Measurements from ENCODE around the gene TDRD12.
"Not testable (repeated sequence)": the region's sequence is repeated elsewhere in the genome, so short reads cannot be mapped to it uniquely, and the experiment has no call there.

The TDRD12 gene

DNA sequence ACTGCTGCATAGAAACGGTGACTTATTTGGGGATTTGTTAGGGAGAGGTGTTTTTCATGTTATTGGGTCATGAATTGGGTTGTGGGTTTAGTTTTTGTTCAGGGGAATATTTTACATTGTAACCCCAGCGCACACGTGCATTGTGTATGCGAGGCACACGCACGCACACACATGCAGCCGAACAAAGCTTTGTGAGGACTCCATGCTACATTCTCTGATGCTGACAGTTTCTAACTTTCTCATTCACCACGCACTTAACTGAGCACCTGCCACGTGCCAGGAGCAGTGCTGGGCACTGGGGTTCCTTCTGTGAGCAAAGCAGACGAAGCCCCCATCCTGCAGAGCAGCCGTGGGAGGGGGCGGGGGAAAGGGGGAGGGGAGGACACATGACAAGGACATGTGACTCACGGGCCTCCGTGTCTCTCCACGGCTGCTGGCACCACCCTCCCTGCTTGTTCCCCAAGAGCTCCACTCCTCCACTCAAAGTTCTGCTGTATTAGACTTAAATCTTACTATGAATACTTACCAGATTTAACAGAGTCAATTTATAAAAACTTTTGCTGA is 94.4 kb downstream of the TDRD12 start:
- no peak for DNase-seq

DNA sequence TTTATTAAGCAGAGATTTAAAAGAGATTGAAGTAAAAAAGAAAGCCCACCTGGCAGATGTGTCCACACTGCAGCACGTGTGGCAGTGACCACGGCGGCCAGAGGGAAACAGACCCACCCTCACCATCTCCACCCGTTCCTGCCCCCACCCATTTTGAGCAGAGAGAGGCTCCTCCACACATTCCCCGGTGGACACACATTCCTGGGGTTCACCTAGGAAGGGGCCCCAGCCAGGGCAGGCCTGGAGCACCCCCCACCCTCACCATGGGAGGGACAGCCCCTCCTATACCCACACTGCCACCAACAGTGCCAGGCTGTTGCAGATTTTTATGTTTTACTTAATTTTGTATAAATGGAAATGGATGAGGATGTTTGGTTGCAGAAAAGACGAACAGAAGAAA is 95.1 kb downstream of the TDRD12 start:
- DNase-seq: no peak

DNA sequence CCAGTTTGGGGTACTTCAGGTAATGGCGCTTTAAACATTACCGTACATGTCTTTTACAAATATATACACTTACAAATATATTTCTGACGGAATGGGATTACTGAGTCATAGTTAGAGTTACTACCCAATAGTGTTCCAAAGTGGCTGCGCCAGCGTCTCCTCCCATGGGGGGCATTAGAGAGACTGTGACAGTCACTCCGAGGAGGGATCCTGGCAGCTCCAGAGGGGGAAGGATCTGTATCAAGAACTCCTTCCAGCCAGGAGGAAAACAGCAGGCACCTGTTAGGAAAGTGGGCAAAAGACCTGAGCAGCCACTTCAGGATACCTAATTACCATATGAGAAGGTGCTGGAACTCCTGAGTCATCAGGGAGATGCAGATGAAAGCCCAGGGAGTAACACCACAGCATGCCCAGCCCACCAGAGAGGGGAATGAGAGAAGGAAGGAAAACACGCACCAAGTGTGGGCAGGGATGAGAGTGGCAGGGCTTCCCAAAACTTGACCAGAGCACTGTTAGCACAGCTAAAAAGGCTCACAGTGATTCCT is 97.1 kb downstream of the TDRD12 start:
- no peak for DNase-seq

DNA sequence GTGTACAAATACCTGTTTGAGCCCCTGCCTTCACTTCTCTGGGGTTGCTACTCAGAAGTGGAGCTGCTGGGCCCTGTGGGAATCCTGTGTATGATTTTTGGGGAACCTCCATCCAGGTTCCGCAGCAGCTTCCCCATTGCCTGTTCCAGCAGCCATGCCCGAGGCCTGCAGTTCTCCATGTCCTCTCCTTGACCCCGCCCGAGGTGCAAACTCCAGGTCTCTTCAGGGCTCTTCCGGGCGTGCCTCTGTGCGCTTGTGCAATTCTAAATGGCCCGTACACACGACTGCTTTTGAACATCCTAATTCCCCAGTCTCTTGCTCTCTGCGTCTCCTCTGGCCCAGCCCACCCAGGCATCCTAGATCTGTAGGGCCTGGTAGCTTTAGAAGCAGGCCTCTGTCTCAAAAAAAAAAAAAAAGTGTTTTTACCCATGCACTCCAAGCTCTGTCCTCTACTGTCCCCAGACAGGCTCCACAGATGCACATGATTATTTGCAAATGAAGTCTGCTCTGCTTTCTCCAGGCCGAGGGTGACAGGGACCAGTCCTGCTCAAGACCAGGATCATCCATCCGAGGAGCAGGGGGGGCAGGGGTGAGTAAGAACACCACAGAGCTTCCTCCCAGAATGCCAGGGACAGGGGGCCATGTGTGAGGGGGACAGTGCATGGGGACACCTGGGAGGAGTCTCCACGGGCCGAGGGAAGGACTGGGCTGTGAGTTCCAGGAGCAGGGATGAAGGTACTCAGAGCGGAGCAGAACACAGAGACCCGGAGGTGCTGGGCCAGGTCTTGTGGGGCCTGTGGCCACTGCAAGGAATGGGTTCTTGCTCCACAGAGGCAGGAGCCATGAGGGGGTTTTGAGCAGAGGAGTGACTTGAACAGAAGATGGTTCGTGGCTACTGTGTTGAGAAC is 98.3 kb downstream of the TDRD12 start:
- DNase-seq: no peak

DNA sequence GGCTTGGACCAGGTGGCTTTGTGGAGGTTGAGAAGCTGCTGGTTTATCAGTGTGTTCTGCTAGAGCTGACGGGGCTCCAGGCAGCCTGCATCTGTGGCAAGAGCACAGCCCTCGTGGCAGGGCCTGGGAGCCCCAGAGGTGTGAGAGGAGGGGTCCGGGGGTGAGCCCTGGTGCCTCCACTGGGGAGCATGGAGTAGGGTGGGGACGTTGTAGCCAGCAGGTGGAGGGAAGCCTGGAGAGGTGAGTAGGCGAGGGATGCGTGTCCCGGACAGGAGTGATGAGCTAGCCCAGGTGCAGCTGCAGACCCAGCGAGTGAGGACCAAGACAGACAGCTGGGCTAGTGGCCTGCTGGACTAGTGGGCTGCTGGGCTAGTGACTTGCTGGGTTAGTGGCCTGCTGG is 99.0 kb downstream of the TDRD12 start:
- no peak for DNase-seq

DNA sequence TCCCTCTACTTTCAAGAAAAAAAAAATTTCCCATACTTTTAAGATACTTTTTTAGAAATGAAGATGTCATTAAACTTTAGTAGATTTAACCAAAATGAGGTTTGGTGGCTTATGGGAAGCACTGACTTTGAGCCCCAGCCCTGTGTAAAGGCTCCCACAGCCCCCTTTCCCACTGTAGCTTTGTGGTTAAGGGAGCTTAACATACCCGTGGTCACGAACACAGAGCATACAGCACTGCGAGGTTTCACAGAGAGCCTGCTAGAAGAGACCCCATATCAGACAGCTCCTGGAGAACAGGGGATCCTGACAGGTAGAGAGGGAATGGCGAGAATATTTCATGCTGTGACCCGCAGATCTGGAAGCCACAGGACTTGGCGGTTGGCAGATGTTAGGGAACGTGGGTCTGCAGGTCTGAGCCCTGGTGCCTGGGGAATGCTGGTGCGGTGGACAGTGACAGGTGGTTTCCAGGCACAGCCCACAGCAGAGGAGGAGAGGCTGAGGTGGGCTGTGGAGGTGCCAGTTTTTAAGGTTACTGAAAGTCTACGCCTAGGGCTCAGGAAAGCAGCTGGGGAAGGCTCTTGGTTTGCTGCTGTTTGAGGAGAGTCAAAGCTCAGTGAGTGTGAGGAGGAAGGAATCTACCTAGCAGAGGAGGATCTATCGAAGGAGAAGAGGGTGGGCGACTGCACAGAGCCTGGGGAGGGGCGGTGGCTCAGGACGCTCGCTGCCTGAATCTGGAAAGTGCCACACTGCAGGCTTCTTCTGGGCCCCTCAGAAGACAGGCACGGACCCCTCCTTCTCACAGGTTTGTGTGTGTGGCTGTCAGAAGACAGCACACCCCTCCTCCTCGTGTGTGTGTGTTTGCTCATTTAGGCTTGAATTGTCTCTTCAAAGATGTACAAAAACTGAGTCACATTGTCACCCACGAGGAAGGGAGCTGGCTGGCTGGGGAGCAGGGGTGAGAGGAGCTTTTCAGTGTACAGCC is 100.1 kb downstream of the TDRD12 start:
- DNase-seq: no peak

DNA sequence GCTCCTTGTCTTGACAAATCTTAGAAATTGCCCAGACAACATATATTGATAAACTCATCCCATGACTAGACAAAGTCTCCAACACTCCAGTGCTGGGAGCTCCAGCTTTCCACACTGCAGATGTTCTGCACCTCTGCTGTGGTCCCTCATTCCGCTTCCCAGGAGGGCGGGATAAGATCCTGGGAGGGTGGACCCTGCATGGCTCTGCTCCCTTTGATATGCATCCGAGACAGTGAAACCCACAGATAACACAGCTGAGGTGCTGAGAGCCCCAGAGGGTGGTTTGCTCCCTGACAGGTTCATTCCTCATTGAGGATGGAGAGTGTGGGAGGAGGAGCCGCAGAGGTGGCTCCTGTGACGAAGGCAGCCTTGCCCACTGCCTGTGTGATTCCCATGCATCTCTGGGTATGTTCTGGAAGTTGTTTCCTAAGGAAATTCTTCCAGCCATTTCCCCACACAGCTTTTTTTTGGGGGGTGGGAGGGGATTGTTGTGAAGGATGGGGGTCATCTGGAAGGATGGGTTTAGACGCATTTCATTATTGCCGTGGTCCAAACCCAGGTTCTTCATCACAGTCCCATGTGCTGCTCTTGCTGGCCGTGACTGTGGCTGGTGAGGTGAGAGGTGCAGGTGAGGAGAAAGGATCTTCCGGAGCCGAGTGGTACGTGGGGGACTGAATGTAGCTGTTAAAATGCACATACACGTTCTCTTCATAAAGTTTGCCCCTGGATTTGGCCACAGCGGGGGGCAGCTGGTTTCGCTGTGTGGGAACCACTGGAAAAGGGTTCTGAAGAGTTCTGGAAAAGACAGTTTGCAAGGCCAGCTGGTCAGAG is 103.6 kb downstream of the TDRD12 start:
- DNase-seq: no peak

DNA sequence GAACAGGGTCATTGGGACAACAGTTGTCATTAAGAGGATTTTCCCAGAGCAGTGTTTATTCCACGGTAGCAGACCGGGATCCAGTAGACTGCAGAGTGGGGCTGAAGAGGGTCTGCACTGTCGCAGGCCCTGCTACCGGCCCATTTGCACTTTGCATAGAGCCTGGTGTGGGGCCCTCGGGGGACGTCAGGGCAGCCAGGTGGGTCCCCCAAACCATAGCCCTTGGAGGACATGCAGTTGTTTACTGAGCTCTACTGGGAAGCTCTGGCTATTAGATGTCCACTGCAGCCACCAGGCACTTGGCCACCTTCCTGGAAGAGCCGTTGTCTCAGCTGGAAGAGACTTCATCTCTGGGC is 104.2 kb downstream of the TDRD12 start:
- no peak for DNase-seq

DNA sequence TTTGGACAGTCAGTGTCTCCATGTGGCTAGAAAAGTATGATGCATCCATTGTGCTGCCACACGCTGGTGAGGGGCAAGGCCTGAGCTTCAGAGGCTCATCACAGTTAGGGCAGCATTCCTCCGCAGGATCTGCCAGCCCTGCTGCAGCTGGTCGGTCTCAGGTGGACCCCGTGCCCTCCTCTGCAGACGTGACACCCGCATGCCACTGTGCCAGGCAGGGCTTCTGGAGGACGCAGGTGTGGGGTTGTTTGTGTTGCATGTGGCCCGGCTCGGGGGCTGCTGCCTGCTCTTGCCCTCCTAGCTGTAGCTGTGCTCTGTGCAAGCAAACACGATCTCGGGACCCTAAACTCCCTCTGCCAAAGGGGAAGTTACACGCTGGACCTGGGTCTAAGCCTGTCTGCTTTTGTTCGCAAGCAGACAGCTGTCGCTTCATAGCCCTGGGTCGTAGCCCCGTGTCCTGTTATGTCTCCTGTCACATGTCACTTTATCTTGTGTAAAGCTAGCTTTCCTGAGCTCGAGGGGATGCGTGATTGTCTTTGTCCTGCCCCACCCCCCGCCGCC is 104.7 kb downstream of the TDRD12 start:
- DNase-seq: no peak

DNA sequence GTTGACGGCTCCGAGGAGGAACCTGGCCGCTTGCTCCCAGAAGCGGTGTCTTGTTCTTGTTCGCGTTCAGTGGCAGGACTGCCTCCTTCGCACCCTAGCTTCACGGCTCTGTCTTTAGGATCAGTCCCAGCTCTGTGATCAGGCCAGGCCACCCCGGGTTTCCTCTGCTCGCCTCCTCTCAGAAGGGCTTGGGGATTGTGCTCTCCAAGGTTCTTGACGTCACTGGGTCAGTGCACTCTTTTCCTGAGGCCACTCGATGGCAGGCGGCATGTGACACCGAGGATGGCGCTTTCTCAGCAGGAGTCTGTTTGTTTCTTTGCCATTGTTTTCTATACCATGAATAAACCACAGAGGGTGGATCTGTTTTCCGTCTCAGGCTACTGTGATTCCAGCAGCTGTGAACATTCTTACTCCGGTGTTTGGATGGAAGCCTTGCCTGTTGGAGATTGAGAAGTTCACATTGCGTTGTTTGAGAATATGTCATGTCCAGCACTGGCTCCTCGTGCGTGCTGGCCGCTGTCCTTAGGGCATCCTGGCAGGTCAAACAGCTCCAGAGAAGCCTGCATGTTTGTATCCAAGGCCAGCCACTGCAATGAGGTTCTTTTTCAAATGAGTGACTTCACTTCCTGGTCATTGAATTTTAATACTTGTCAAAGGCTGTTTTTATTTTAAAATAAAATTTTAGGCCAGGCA is 105.5 kb downstream of the TDRD12 start:
- no peak for DNase-seq

DNA sequence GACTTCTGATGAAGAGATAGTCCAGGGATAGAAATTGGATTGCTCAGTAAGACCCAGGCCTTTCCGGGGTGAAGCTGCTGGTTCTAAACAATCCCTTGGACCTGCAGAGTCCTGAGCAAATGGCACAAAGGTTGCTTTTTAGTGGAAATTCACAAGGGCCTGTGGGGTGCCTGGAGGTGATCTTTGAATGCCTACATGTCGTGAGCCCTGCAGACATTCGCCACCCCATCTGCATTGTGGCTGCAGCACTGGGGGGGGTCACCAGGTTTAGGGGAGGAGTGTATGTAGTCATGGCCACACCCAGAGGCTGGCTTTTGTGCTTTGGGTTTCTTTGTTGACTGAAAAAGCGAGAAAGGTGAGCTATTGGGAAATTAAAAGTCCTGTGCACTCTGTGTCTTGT is 108.6 kb downstream of the TDRD12 start:
- DNase-seq: no peak

DNA sequence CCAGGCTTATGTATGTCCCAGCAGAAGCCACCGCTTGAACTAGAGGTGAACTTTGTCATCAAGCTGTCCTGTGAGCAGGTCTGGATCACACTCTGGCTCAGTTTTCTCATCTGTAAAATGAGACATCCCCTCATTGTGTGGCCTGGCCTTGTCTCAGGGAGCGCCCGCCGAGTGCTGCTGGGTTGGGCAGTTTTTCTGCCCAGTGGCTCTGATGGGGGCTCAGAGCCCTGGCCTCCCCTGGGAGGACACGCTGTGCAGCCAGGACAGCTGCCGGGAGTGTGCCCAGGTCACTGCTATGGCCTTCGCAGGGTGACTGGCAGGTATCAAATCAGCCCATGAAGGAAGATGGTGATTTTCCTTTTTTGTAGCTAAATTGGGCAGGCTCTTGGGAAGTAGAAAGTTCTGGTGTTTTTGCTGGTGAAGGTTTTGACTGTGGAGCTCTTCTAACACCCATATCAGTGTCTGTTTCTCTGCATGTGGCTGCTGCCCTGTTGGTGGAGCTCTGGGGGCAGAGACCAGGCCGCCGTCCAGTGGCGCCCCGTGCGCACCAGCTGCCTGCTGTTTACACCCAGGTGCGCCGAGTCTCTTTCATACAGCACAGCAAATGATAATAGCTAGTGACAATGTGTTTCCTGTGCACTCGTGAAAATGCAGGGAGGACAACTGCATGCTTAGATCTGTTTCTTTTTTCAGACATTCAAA is 109.2 kb downstream of the TDRD12 start:
- DNase-seq: no peak

DNA sequence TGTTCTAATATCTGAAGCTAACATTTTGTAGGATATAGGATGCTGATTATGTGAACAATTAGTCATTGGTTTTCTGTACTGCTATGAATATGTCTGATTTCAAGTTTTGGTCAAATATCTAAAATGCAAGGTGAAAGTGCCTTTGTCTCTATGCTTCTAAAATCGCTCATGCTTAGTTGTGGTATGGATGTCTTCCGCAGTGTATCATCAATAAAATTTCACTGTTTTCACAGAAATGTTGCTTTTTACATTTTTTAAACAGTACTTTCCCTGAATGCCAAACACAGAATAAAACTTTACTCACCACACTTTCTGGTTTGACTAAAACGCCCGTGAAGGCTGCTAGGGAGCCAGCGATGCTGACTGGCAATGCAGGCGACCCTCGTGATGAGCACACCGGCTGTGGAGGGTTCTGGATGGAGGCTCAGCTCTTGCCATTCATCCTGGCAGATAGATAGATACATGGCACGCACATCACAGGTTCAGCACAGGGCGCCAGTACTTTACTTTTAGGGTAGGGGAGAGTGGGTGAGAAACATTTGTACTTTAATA is 109.9 kb downstream of the TDRD12 start:
- no peak for DNase-seq

DNA sequence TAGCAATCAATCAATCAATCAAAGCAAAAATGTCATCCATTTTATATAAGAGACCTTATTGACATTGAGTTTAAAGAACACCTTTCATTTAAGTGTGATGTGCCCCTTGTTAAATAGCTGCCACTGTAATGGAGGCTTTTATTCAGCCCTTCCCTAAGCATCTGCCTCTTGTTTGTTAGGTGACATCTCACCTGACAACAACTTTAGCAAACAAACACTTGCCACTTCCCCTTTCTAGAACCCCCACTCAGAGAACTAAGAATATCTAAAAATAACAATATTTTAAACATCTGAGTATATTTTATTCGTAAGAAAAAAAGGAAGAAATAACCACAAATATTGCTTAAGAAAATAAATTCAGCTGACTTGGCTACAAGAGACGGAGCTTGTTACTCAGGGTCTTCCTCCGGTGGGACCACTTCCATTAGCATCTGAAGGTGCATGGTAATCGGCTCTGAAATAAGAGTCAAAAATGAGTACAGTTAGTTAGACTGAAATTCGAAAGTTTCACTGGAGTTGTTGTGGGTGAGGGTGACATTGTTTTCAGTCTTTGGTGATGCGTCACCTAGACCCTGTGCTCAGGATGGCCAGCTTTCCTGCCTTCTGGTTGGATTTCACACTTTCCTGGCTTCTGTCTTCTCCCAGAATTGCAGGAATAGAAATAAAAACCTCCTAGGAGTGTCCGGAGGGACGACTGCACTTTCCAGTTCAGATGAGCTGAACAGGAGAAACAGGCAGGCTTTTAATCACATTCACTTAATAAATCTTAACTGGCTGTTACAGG is 110.9 kb downstream of the TDRD12 start:
- DNase-seq: no peak

DNA sequence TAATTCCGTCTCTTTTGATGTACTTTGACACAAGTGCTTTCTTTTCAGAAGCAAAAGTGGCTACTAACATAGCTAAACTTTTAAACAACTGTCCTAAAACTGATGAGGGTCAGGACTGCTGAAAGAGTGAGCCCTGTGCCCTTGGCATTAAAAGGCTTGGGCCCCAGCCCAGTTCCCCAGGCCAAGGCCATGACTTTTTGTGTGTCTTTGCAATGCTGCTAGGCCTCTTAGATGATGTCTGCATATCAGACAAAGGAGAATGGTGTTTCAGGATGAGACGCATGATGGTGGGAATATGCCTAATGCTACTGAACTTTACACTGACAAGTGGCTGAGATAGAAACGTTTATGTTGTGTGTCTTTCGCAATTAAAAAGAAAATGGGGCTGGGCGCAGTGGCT is 112.0 kb downstream of the TDRD12 start:
- DNase-seq: no peak

DNA sequence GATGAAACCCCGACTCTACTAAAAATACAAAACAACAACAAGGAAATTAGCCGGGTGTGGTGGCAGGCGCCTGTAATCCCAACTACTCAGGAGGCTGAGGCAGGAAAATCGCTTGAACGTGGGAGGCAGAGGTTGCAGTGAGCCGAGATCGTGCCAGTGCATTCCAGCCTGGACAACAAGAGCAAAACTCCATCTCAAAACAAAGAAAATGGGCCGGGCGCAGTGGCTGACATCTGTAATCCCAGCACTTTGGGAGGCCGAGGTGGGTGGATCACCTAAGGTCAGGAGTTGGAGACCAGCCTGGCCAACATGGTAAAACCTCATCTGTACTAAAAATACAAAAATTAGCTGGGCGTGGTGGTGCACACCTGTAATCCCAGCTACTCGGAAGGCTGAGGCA is 112.5 kb downstream of the TDRD12 start:
- not testable (repeated sequence) for DNase-seq

DNA sequence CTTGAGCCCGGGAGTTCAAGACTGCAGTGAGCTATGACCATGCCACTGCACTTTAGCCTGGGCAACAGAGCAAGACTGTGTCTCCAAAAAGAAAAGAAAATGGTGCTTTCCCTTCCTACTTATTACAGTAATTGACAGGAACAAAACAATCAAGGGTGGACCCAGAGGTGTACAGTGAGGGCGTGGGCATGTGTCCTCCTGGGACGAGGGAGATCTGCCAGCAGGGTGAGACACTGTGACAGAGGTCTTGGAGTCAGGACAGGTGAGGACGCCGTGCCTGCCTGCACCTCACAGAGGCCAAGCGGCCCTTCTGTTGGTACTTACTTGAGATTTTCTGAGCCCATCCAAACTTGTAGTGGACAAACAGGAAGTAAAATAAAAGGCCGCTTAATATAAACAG is 113.3 kb downstream of the TDRD12 start:
- DNase-seq: not testable (repeated sequence)

DNA sequence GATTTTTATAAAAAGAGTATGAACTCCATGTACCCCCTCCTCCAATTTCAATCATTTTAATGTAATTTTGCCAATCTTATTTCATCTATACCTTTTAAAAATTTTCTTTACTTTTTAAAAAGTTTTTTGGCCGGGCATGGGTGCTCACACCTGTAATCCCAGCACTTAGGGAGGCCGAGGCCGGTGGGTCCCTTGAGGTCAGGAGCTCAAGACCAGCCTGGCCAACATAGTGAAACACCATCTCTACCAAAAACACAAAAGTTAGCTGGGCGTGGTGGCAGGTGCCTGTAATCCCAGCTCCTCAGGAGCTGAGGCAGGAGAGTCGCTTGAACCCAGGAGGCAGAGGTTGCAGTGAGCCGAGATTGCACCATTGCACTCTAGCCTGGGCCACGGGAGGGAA is 113.8 kb downstream of the TDRD12 start:
- not testable (repeated sequence) for DNase-seq

DNA sequence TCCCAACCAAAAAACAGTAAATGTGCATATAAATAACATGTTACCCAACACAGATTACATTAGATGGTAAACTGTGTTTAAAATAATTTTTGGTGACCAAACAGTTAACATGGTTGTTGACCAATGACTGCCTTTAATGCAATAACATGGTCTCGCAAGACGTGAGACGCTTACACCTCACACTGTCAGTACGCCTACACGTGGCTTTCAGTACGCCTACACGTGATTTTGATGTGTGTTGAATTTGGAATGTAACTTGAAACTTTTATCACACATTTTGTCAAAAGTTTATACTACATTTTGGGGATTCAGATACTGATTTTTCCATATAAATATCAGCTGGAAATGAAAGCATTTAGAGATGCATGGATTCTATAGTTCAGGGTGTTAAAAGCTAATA is 118.0 kb downstream of the TDRD12 start:
- no peak for DNase-seq
